Measurements from ENCODE around the gene DOCK4.

- TF ChIP-seq CTCF (IDR thresholded peaks at IDR 0.05) = no peak
- no peak for TF ChIP-seq POLR2A (IDR thresholded peaks at IDR 0.05)
These were observed 121.7 kb downstream of the DOCK4 start for GRCh38 chr7:112084520-112084971.

Measured in thyroid gland (tissue), 4 donors.